ENCODE data around the gene BBS10. TPM values are rescaled to one million over a fixed set of nuclear protein-coding genes. Genes with fewer than 3 reads are reported as not detected.
"Not testable (repeated sequence)": the region's sequence is repeated elsewhere in the genome, so short reads cannot be mapped to it uniquely, and the experiment has no call there.

Gene BBS10
- total RNA-seq, 2 donors from 2014 or later: 3.2 to 3.3 TPM

- H3K36me3 ChIP-seq: no peaks in the 10 kb centered on the region
These were observed 17.9 kb upstream of the BBS10 start for GRCh38 chr12:76366163-76366562.

DNA sequence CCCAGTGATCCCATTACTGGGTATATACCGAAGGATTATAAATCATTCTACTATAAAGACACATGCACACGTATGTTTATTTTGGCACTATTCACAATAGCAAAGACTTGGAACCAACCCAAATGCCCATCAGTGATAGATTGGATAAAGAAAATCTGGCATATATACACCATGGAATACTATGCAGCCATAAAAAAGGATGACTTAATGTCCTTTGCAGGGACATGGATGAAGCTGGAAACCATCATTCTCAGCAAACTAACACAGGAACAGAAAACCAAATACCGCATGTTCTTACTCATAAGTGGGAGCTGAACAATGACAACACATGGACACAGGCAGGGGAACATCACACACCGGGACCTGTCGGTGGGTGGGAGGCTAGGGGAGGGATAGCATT, 15.9 kb upstream of the BBS10 start:
- H3K36me3 ChIP-seq; H3K27ac ChIP-seq; DNase-seq; H3K4me3 ChIP-seq; intact Hi-C loops (cut with DNase I); H3K27me3 ChIP-seq; H3K4me1 ChIP-seq; H3K9me3 ChIP-seq; H3K9ac ChIP-seq (ENCODE audit: low read depth in 2 of 2, low read length in 2 of 2): not testable (repeated sequence)

More at GRCh38 chr12:76366163-76366562, 17.9 kb upstream of the BBS10 start:
- Histone ChIP-seq H3K9ac (ENCODE audit: low read depth in 2 of 2, low read length in 2 of 2) (no peak overlapping the region), H3K9me3 (no peaks in the 10 kb centered on the region), H3K27ac (no peak overlapping the region), H3K4me1 (no peaks in the 10 kb centered on the region), H3K4me3 (no peak overlapping the region), H3K27me3 (no peaks in the 10 kb centered on the region)
- intact Hi-C loops (cut with DNase I): no loop called here
- TF ChIP-seq, protein P1, sequence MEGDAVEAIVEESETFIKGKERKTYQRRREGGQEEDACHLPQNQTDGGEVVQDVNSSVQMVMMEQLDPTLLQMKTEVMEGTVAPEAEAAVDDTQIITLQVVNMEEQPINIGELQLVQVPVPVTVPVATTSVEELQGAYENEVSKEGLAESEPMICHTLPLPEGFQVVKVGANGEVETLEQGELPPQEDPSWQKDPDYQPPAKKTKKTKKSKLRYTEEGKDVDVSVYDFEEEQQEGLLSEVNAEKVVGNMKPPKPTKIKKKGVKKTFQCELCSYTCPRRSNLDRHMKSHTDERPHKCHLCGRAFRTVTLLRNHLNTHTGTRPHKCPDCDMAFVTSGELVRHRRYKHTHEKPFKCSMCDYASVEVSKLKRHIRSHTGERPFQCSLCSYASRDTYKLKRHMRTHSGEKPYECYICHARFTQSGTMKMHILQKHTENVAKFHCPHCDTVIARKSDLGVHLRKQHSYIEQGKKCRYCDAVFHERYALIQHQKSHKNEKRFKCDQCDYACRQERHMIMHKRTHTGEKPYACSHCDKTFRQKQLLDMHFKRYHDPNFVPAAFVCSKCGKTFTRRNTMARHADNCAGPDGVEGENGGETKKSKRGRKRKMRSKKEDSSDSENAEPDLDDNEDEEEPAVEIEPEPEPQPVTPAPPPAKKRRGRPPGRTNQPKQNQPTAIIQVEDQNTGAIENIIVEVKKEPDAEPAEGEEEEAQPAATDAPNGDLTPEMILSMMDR (IDR thresholded peaks at IDR 0.05): no peak
- no peak for DNase-seq

DNA sequence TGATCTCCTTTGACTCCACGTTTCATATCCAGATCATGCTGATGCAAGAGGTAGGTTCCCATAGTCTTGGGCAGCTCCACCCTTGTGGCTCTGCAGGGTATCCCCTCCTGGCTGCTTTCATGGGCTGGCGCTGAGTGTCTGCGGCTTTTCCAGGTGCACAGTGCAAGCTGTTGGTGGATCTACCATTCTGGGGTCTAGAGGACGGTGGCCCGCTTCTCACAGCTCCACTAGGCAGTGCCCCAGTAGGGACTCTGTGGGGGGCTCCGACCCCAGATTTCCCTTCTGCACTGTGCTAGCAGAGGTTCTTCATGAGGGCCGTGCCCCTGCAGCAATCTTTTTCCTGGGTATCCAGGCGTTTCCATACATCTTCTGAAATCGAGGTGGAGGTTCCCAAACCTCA, 12.1 kb upstream of the BBS10 start:
- no peak overlapping the region for H3K9ac ChIP-seq (ENCODE audit: low read depth in 2 of 2, low read length in 2 of 2)
- no peaks in the 10 kb centered on the region for H3K27me3 ChIP-seq
- no peak overlapping the region for H3K27ac ChIP-seq
- TF ChIP-seq, protein P1 (IDR thresholded peaks at IDR 0.05): no peak
- no peak overlapping the region for H3K4me3 ChIP-seq
- intact Hi-C loops (cut with DNase I): no loop called here
- no peaks in the 10 kb centered on the region for H3K4me1 ChIP-seq
- DNase-seq: no peak
- H3K9me3 ChIP-seq: no peaks in the 10 kb centered on the region
- H3K36me3 ChIP-seq: no peaks in the 10 kb centered on the region

DNA sequence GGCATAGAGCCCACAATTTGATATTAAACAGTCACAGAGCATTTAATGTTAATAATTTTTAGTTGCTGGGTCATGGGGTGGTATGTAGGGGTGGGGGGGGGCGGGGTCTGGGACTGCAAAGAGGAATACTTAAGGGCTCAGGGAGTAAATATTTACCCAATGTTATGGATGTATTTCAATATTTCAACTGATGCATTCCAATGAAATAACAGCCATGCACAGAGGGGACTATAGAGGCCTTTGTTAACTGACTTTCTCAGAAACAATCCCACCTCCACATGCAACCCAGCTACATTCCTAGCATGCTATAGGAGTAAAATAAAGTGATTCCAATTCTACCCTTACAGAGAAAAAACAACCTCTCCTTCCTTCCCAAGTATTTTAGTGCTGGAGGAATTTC, 7.9 kb upstream of the BBS10 start:
- intact Hi-C loops (cut with DNase I): loop anchor here (10.0 kb wide), 1 partner anchor 851 kb away; no protein-coding TSS in a partner anchor

GRCh38 chr12:76346798-76347420, 1.3 kb downstream of the BBS10 start:
- no peak for DNase-seq
- H3K9me3 ChIP-seq: no peaks in the 10 kb centered on the region
- H3K9ac ChIP-seq (ENCODE audit: low read depth in 2 of 2, low read length in 2 of 2): no peak overlapping the region
- no peaks in the 10 kb centered on the region for H3K4me1 ChIP-seq
- H3K4me3 ChIP-seq: no peak overlapping the region
- intact Hi-C loops (cut with DNase I): loop anchor here (10.0 kb wide), 1 partner anchor 218 kb away; no protein-coding TSS in a partner anchor
- H3K27ac ChIP-seq: no peak overlapping the region
- TF ChIP-seq, protein P1 (IDR thresholded peaks at IDR 0.05): no peak
- H3K27me3 ChIP-seq: no peaks in the 10 kb centered on the region
- H3K36me3 ChIP-seq: no peaks in the 10 kb centered on the region

More for the DNA sequence above, 7.9 kb upstream of the BBS10 start:
- no peaks in the 10 kb centered on the region for H3K36me3 ChIP-seq
- TF ChIP-seq, protein P1 (IDR thresholded peaks at IDR 0.05): no peak
- H3K9me3 ChIP-seq: no peaks in the 10 kb centered on the region
- no peaks in the 10 kb centered on the region for H3K4me1 ChIP-seq
- no peak overlapping the region for H3K27ac ChIP-seq
- no peak overlapping the region for H3K4me3 ChIP-seq
- H3K27me3 ChIP-seq: no peaks in the 10 kb centered on the region
- H3K9ac ChIP-seq (ENCODE audit: low read depth in 2 of 2, low read length in 2 of 2): no peak overlapping the region
- DNase-seq: no peak

- Histone ChIP-seq H3K9ac (ENCODE audit: low read depth in 2 of 2, low read length in 2 of 2) (no peak overlapping the region), H3K4me1 (no peaks in the 10 kb centered on the region), H3K27me3 (no peaks in the 10 kb centered on the region), H3K36me3 (no peaks in the 10 kb centered on the region), H3K9me3 (no peaks in the 10 kb centered on the region), H3K27ac (no peak overlapping the region), H3K4me3 (no peak overlapping the region)
- intact Hi-C loops (cut with DNase I): loop anchor here (10.0 kb wide), 1 partner anchor 219 kb away; no protein-coding TSS in a partner anchor
- TF ChIP-seq, protein P1 (IDR thresholded peaks at IDR 0.05): no peak
- DNase-seq: no peak
These were observed 2.0 kb downstream of the BBS10 start for GRCh38 chr12:76346236-76346635.

Measured in colonic mucosa (tissue), 4 donors.